ENCODE measurements around the gene TMEM131L. TPM values are rescaled to one million over a fixed set of nuclear protein-coding genes. Genes with fewer than 3 reads are reported as not detected.
"Not testable (repeated sequence)": the region's sequence is repeated elsewhere in the genome, so short reads cannot be mapped to it uniquely, and the experiment has no call there.

Gene TMEM131L
- total and polyA plus RNA-seq, 2 experiments from 2014 or later: 3.3 to 7.4 TPM

DNA sequence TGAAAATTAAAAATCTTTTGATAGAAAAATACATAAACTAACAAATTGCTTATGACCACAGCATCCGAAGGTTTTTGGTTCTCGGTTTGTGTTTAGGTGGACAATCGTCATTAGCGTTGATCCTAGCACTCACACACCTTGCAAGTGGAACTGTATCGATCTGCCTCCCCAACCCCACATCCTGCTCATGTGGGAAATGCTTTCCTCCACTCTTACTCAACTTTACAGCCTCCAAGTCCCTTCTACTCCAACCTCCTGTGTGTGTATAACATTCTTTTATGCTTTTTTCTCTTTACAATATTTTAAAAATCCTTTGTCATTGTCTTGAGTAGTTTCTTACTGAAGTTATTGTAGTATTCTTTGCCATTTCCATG is 15.6 kb upstream of the TMEM131L start:
- H3K9me3 ChIP-seq (ENCODE audit: low read depth): no peaks in the 10 kb centered on the region
- H3K27ac ChIP-seq: no peak overlapping the region
- TF ChIP-seq, protein P1, sequence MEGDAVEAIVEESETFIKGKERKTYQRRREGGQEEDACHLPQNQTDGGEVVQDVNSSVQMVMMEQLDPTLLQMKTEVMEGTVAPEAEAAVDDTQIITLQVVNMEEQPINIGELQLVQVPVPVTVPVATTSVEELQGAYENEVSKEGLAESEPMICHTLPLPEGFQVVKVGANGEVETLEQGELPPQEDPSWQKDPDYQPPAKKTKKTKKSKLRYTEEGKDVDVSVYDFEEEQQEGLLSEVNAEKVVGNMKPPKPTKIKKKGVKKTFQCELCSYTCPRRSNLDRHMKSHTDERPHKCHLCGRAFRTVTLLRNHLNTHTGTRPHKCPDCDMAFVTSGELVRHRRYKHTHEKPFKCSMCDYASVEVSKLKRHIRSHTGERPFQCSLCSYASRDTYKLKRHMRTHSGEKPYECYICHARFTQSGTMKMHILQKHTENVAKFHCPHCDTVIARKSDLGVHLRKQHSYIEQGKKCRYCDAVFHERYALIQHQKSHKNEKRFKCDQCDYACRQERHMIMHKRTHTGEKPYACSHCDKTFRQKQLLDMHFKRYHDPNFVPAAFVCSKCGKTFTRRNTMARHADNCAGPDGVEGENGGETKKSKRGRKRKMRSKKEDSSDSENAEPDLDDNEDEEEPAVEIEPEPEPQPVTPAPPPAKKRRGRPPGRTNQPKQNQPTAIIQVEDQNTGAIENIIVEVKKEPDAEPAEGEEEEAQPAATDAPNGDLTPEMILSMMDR (IDR thresholded peaks at IDR 0.05; ENCODE audit: low read depth, low read length): no peak
- no peaks in the 10 kb centered on the region for H3K27me3 ChIP-seq
- no peak overlapping the region for H3K4me3 ChIP-seq
- DNase-seq (ENCODE audit: low read depth in 1 of 2, low spot score in 1 of 2): no peak
- peaks cover 4% of the 10 kb centered on the region for H3K4me1 ChIP-seq (ENCODE audit: low read depth)
- no peaks in the 10 kb centered on the region for H3K36me3 ChIP-seq

DNA sequence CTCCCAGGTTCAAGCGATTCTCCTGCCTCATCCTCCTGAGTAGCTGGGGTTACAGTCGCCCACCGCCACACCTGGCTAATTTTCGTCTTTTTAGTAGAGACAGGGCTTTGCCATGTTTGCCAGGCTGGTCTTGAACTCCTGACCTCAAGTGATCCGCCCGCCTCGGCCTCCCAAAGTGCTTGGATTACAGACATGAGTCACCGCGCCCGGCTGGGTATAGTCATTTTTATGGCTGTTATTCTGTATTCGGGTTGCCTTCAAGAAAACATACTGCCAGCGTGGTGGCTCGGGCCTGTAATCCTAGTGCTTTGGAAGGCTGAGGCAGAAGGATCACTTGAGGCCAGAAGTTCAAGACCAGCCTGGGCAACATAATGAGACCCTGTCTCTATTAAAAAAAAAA is 15.0 kb upstream of the TMEM131L start:
- H3K4me1 ChIP-seq (ENCODE audit: low read depth); H3K4me3 ChIP-seq; H3K27me3 ChIP-seq; H3K27ac ChIP-seq; H3K36me3 ChIP-seq; DNase-seq (ENCODE audit: low read depth in 1 of 2, low spot score in 1 of 2); H3K9me3 ChIP-seq (ENCODE audit: low read depth): not testable (repeated sequence)

DNA sequence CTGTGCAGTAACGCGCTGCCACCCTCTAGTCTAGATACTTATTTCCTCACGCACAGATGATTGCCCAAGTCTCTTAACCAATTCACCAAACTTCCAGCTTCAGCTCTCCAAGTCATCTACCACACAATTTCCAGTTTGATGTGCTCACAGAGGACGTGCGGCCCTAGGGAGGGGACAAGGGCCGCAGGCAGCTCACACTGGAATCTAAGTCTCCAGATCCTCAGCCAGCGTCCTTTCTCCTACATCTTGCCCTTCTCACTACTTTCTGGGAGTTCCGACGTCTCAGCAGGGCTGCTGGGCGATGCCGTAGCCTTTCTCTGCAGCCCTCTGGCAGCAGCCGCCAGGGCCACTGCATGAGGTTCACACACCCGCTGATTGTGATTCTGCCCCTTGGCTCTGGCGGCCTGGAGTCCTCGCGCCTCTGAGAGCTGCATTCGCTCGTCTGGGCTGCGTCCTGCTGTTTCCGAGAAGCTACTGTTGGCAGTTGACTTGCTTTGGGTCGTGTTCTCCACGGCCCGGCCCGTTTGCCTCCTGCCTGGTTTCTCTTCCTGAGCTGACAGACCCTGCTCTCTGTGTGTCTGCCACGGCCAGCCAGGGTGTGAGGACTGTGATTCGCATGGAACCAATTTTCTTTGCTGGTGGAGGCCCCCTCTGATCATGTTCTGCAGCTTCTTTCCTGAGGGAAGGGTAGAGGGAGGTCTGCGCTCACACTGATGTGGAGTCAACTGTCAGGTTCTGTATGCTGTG is 14.1 kb upstream of the TMEM131L start:
- H3K27me3 ChIP-seq: no peaks in the 10 kb centered on the region
- H3K36me3 ChIP-seq: no peaks in the 10 kb centered on the region
- no peak overlapping the region for H3K27ac ChIP-seq
- peaks cover 4% of the 10 kb centered on the region for H3K4me1 ChIP-seq (ENCODE audit: low read depth)
- no peaks in the 10 kb centered on the region for H3K9me3 ChIP-seq (ENCODE audit: low read depth)
- TF ChIP-seq, protein P1 (IDR thresholded peaks at IDR 0.05; ENCODE audit: low read depth, low read length): no peak
- no peak overlapping the region for H3K4me3 ChIP-seq
- peak in 1 of 2 donors; percentile 21 for DNase-seq (ENCODE audit: low read depth in 1 of 2, low spot score in 1 of 2)

DNA sequence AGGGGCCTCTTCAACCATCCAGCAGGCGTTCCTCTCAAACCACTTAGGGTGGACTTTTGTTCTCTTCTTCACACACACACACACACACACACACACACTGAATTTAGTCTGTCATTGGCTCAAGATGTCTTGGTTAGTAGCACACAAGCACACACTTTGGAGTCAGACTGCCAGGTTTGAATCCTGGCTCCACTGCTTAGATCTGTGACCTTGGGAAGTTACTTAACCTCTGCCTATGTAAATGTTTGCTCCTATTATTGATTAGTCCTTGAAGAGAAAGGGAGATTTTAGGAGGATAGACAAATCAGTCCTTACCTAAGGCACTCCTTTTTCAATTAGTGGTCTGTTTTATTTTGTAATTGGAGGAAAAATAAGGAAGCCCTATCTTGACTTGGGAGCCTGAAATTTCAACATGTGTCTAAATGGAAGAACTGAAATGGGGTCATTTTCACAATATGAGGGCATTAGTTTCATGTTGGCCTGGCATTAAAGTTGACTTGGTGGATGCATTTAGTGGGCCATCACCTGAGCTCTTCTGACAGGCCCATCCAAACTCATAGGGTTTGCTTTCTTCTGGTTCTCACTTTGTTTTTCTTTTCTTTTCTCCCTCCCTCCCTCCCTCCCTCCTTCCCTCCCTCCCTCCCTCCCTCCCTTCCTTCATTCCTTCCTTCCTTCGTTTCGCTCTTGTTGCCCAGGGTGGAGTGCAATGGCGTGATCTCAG is 13.3 kb upstream of the TMEM131L start:
- H3K27me3 ChIP-seq: no peaks in the 10 kb centered on the region
- no peak overlapping the region for H3K4me3 ChIP-seq
- peaks cover 4% of the 10 kb centered on the region for H3K4me1 ChIP-seq (ENCODE audit: low read depth)
- no peak for DNase-seq (ENCODE audit: low read depth in 1 of 2, low spot score in 1 of 2)
- H3K36me3 ChIP-seq: no peaks in the 10 kb centered on the region
- H3K9me3 ChIP-seq (ENCODE audit: low read depth): no peaks in the 10 kb centered on the region
- TF ChIP-seq, protein P1 (IDR thresholded peaks at IDR 0.05; ENCODE audit: low read depth, low read length): no peak
- no peak overlapping the region for H3K27ac ChIP-seq

DNA sequence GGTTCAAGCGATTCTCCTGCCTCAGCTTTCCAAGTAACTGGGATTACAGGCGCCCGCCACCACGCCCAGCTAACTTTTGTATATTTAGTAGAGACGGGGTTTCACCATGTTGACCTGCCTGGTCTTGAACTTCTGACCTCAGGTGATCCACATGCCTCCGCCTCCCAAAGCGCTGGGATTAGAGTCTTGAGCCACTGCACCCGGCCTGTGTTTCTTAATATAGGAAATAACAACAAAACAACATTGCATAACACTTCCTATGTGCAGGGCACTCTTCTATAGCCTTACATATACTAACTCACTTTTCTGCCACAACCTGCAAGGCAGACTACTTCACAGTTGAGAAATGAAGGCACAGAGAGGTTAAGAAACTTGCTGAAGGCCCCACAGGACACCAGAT is 12.8 kb upstream of the TMEM131L start:
- Histone ChIP-seq H3K36me3 (no peaks in the 10 kb centered on the region), H3K4me1 (ENCODE audit: low read depth) (peaks cover 1% of the 10 kb centered on the region), H3K27ac (no peak overlapping the region), H3K4me3 (no peak overlapping the region), H3K27me3 (no peaks in the 10 kb centered on the region), H3K9me3 (ENCODE audit: low read depth) (no peaks in the 10 kb centered on the region)
- no peak for DNase-seq (ENCODE audit: low read depth in 1 of 2, low spot score in 1 of 2)
- TF ChIP-seq, protein P1 (IDR thresholded peaks at IDR 0.05; ENCODE audit: low read depth, low read length): no peak

DNA sequence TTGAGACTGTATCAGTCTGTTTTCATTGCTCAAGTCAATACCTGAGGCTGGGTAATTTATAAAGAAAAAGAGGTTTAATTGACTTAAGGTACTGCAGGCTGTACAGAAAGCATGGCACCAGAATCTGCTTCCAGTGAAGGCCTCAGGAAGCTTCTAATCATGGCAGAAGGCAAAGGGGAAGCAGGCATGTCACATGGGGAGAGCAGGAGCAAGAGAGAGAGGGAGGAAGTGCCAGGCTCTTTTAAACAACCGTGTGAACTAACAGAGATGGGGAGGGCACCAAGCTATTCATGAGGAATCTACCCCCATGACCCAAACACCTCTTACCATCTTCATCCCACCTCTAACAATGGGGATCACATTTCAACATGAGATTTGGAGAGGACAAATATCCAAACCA is 7.2 kb upstream of the TMEM131L start:
- TF ChIP-seq, protein P1 (IDR thresholded peaks at IDR 0.05; ENCODE audit: low read depth, low read length): no peak
- Histone ChIP-seq H3K9me3 (ENCODE audit: low read depth) (no peaks in the 10 kb centered on the region), H3K4me1 (ENCODE audit: low read depth) (no peaks in the 10 kb centered on the region), H3K36me3 (no peaks in the 10 kb centered on the region), H3K4me3 (no peak overlapping the region), H3K27ac (no peak overlapping the region), H3K27me3 (no peaks in the 10 kb centered on the region)
- DNase-seq (ENCODE audit: low read depth in 1 of 2, low spot score in 1 of 2): no peak

DNA sequence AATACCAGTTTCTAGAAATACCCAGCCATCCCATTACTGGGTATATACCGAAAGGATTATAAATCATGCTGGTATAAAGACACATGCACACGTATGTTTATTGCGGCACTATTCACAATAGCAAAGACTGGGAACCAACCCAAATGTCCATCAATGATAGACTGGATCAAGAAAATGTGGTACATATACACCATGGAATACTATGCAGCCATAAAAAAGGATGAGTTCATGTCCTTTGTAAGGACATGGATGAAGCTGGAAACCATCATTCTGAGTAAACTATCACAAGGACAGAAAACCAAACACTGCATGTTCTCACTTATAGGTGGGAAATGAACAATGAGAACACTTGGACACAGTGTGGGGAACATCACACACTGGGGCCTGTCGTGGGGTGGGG is 4.6 kb upstream of the TMEM131L start:
- H3K9me3 ChIP-seq (ENCODE audit: low read depth); H3K4me1 ChIP-seq (ENCODE audit: low read depth); H3K27ac ChIP-seq; H3K36me3 ChIP-seq; H3K4me3 ChIP-seq; DNase-seq (ENCODE audit: low read depth in 1 of 2, low spot score in 1 of 2): not testable (repeated sequence)
- H3K27me3 ChIP-seq: peaks cover 11% of the 10 kb centered on the region

Data from cardiac muscle cell (in vitro differentiated cells and primary cell).